Measurements from ENCODE around the gene ADAMTSL5.

The ADAMTSL5 gene

GRCh38 chr19:1491849-1492170, 21.0 kb downstream of the ADAMTSL5 start:
- ChIA-PET POLR2A (no interaction called here), CTCF (no interaction called here)
- no peak for DNase-seq (ENCODE audit: extremely low spot score)
- no peak for TF ChIP-seq CTBP1 (IDR thresholded peaks at IDR 0.05; ENCODE audit: borderline replicate concordance)
- TF ChIP-seq FOXK2 (IDR thresholded peaks at IDR 0.05): no peak
- TF ChIP-seq L3MBTL2 (conservative IDR thresholded peaks at IDR 0.05): no peak
- TF ChIP-seq ELF4 (IDR thresholded peaks at IDR 0.05): no peak
- no peak for TF ChIP-seq FOXM1 (IDR thresholded peaks at IDR 0.05; ENCODE audit: borderline replicate concordance)
- TF ChIP-seq SUZ12 (IDR thresholded peaks at IDR 0.05): no peak

GRCh38 chr19:1491114-1491848, 21.5 kb downstream of the ADAMTSL5 start, which contains the start of gene REEP6:
Gene REEP6, plus strand, starts transcription at chr19:1491181. Its CDS starts 89 bp downstream, at chr19:1491270.
- TF ChIP-seq CTBP1 (IDR thresholded peaks at IDR 0.05; ENCODE audit: borderline replicate concordance) (no peak), L3MBTL2 (conservative IDR thresholded peaks at IDR 0.05) (0 out of 2 replicates have a peak, but pooled peaks have one; percentile 11), PKNOX1 (IDR thresholded peaks at IDR 0.05) (no peak), HDGF (IDR thresholded peaks at IDR 0.05; ENCODE audit: borderline replicate concordance) (no peak), LEF1 (IDR thresholded peaks at IDR 0.05; ENCODE audit: borderline replicate concordance) (0 out of 2 replicates have a peak, but pooled peaks have one; percentile 16), TARDBP (IDR thresholded peaks at IDR 0.05) (no peak), ZNF384 (IDR thresholded peaks at IDR 0.05) (no peak), ELF4 (IDR thresholded peaks at IDR 0.05) (no peak), SUZ12 (IDR thresholded peaks at IDR 0.05) (no peak), FOXK2 (IDR thresholded peaks at IDR 0.05) (no peak), SP1 (IDR thresholded peaks at IDR 0.05) (no peak), FOXA1 (IDR thresholded peaks at IDR 0.05) (no peak), NFRKB (IDR thresholded peaks at IDR 0.05) (no peak)
- CTCF ChIA-PET: interaction anchor here (1.0 kb wide), 2 partner anchors 13 to 346 kb away, joined by 3 to 4 read pairs; no protein-coding TSS in a partner anchor
- POLR2A ChIA-PET: interaction anchor here (0.7 to 1.0 kb wide), 3 partner anchors 9 to 222 kb away, joined by 3 to 6 read pairs (median 4); partner anchors contain the start of gene CIRBP
- no peak for DNase-seq (ENCODE audit: extremely low spot score)

- POLR2A ChIA-PET: interaction anchor here (0.7 to 1.0 kb wide), 3 partner anchors 9 to 222 kb away, joined by 3 to 6 read pairs (median 4); partner anchors contain the start of gene CIRBP
- no peak for TF ChIP-seq ARNT (IDR thresholded peaks at IDR 0.05)
- TF ChIP-seq CTBP1 (IDR thresholded peaks at IDR 0.05; ENCODE audit: borderline replicate concordance): no peak
- peak; percentile 73 for TF ChIP-seq PKNOX1 (IDR thresholded peaks at IDR 0.05)
- TF ChIP-seq FOXA1 (IDR thresholded peaks at IDR 0.05): no peak
- TF ChIP-seq SP1 (IDR thresholded peaks at IDR 0.05): peak; percentile 96
- TF ChIP-seq HDGF (IDR thresholded peaks at IDR 0.05; ENCODE audit: borderline replicate concordance): peak; percentile 99
- peak; percentile 92 for TF ChIP-seq L3MBTL2 (conservative IDR thresholded peaks at IDR 0.05)
- 0 out of 2 replicates have a peak, but pooled peaks have one; percentile 1 for TF ChIP-seq FOXM1 (IDR thresholded peaks at IDR 0.05; ENCODE audit: borderline replicate concordance)
- no peak for TF ChIP-seq LEF1 (IDR thresholded peaks at IDR 0.05; ENCODE audit: borderline replicate concordance)
- peak; percentile 96 for DNase-seq (ENCODE audit: extremely low spot score)
- CTCF ChIA-PET: interaction anchor here (1.0 kb wide), 2 partner anchors 13 to 347 kb away, joined by 3 to 4 read pairs; no protein-coding TSS in a partner anchor
Measured at GRCh38 chr19:1490311-1491113, 22.3 kb downstream of the ADAMTSL5 start, which contains the start of gene PCSK4. Gene PCSK4, minus strand, starts transcription at chr19:1490350. Its CDS starts 4 bp downstream, at chr19:1490346.

- no peak for TF ChIP-seq CTBP1 (IDR thresholded peaks at IDR 0.05; ENCODE audit: borderline replicate concordance)
- ChIA-PET CTCF (interaction anchor here (1.4 kb wide), 1 partner anchor 56 kb away, joined by 4 read pairs; no protein-coding TSS in a partner anchor), POLR2A (no interaction called here)
- no peak for DNase-seq (ENCODE audit: extremely low spot score)
Measured at GRCh38 chr19:1489463-1490310, 23.1 kb downstream of the ADAMTSL5 start.

GRCh38 chr19:1488282-1488601, 24.6 kb downstream of the ADAMTSL5 start:
- CTCF ChIA-PET: interaction anchor here (0.6 kb wide), 1 partner anchor 12 kb away, joined by 5 read pairs; no protein-coding TSS in a partner anchor
- TF ChIP-seq ARNT (IDR thresholded peaks at IDR 0.05): no peak
- TF ChIP-seq SUZ12 (IDR thresholded peaks at IDR 0.05): no peak
- no peak for TF ChIP-seq LEF1 (IDR thresholded peaks at IDR 0.05; ENCODE audit: borderline replicate concordance)
- TF ChIP-seq FOXA1 (IDR thresholded peaks at IDR 0.05): no peak
- no peak for TF ChIP-seq NFRKB (IDR thresholded peaks at IDR 0.05)
- no peak for TF ChIP-seq PKNOX1 (IDR thresholded peaks at IDR 0.05)
- TF ChIP-seq SP1 (IDR thresholded peaks at IDR 0.05): no peak
- no peak for TF ChIP-seq FOXM1 (IDR thresholded peaks at IDR 0.05; ENCODE audit: borderline replicate concordance)
- no peak for TF ChIP-seq L3MBTL2 (conservative IDR thresholded peaks at IDR 0.05)
- no peak for TF ChIP-seq HDGF (IDR thresholded peaks at IDR 0.05; ENCODE audit: borderline replicate concordance)
- TF ChIP-seq ZNF384 (IDR thresholded peaks at IDR 0.05): no peak
- TF ChIP-seq TARDBP (IDR thresholded peaks at IDR 0.05): no peak
- no peak for TF ChIP-seq BHLHE40 (IDR thresholded peaks at IDR 0.05; ENCODE audit: borderline replicate concordance)
- TF ChIP-seq ELF4 (IDR thresholded peaks at IDR 0.05): no peak
- TF ChIP-seq CTBP1 (IDR thresholded peaks at IDR 0.05; ENCODE audit: borderline replicate concordance): no peak
- no peak for TF ChIP-seq FOXK2 (IDR thresholded peaks at IDR 0.05)
- DNase-seq (ENCODE audit: extremely low spot score): no peak
- POLR2A ChIA-PET: interaction anchor here (1.2 kb wide), 1 partner anchor 13 kb away, joined by 3 read pairs; no protein-coding TSS in a partner anchor
